Renal cortical epithelial cell (primary cell): ENCODE data around the gene VCAN. TPM values are rescaled to one million over a fixed set of nuclear protein-coding genes. Genes with fewer than 3 reads are reported as not detected.

ENCODE experiments used
- DNase-seq: peaks from one replicate; pipeline ENCODE4 v3.0.0-alpha.2; 2011; ENCODE audit warnings: low read depth
- total RNA-seq: library from RNA; depleted of rRNA; stranded (reverse); fragments of >200 nt; gene quantifications from 2 replicates; pipeline ENCODE4 v1.2.3, GENCODE V29; 2014

The VCAN gene
- total RNA-seq, 1 donor from 2014 or later, result 2,590 TPM

GRCh38 chr5:83530193-83530592, 58.6 kb downstream of the VCAN start:
- DNase-seq, result peak; percentile 76

GRCh38 chr5:83531661-83532060, 60.1 kb downstream of the VCAN start:
- DNase-seq, result peak; percentile 31

GRCh38 chr5:83538786-83539462, 67.4 kb downstream of the VCAN start:
- DNase-seq, result no peak

- DNase-seq, result no peak
Measured at GRCh38 chr5:83539463-83539790, 67.9 kb downstream of the VCAN start.

- no peak for DNase-seq
Measured at GRCh38 chr5:83540105-83540504, 68.6 kb downstream of the VCAN start.

- DNase-seq, result no peak
Measured at GRCh38 chr5:83540783-83541182, 69.2 kb downstream of the VCAN start.

- no peak for DNase-seq
Measured at GRCh38 chr5:83542839-83543238, 71.3 kb downstream of the VCAN start.

- no peak for DNase-seq
Measured at GRCh38 chr5:83543898-83544297, 72.4 kb downstream of the VCAN start.

- DNase-seq, result no peak
Measured at GRCh38 chr5:83547161-83547560, 75.6 kb downstream of the VCAN start.

GRCh38 chr5:83547889-83548288, 76.3 kb downstream of the VCAN start:
- DNase-seq, result no peak

- peak; percentile 65 for DNase-seq
Measured at GRCh38 chr5:83548581-83548980, 77.0 kb downstream of the VCAN start.

GRCh38 chr5:83549076-83549475, 77.5 kb downstream of the VCAN start:
- DNase-seq, result no peak

GRCh38 chr5:83549674-83550073, 78.1 kb downstream of the VCAN start:
- DNase-seq, result no peak

- peak; percentile 51 for DNase-seq
Measured at GRCh38 chr5:83551821-83552220, 80.3 kb downstream of the VCAN start.

- no peak for DNase-seq
Measured at GRCh38 chr5:83552275-83552674, 80.7 kb downstream of the VCAN start.

GRCh38 chr5:83553000-83553486, 81.5 kb downstream of the VCAN start:
- no peak for DNase-seq

GRCh38 chr5:83554133-83554532, 82.6 kb downstream of the VCAN start:
- DNase-seq, result peak; percentile 92

GRCh38 chr5:83554686-83555085, 83.1 kb downstream of the VCAN start:
- peak; percentile 33 for DNase-seq

- DNase-seq, result no peak
Measured at GRCh38 chr5:83555263-83555662, 83.7 kb downstream of the VCAN start.

GRCh38 chr5:83556190-83556589, 84.6 kb downstream of the VCAN start:
- no peak for DNase-seq

- peak; percentile 97 for DNase-seq
Measured at GRCh38 chr5:83559118-83559785, 87.7 kb downstream of the VCAN start.

GRCh38 chr5:83562071-83562606, 90.6 kb downstream of the VCAN start:
- no peak for DNase-seq
